Endodermal cell (in vitro differentiated cells): ENCODE results near the gene PITPNC1. TPM values are rescaled to one million over a fixed set of nuclear protein-coding genes. Genes with fewer than 3 reads are reported as not detected.

Experiments
- DNase-seq: peaks from one replicate; pipeline ENCODE4 v3.0.0-alpha.2; 2017
- H3K27ac ChIP-seq: 2 replicates; pipeline ENCODE4 v1.5.1; 2013; ENCODE audit warnings: mild to moderate bottlenecking, low read depth, low read length, moderate library complexity
- H3K27me3 ChIP-seq: 2 replicates; pipeline ENCODE4 v1.6.1; 2013; ENCODE audit warnings: mild to moderate bottlenecking, low read length, moderate library complexity; ENCODE audit not compliant: insufficient read depth, control insufficient read depth, poor library complexity, severe bottlenecking
- H3K36me3 ChIP-seq: 2 replicates; pipeline ENCODE4 v1.7.0; 2013; ENCODE audit warnings: mild to moderate bottlenecking, low read length, moderate library complexity; ENCODE audit not compliant: control insufficient read depth, insufficient read depth
- H3K4me1 ChIP-seq: one replicate; pipeline ENCODE4 v1.7.0; 2013; ENCODE audit warnings: low read length; ENCODE audit not compliant: control insufficient read depth, insufficient read depth
- H3K4me3 ChIP-seq: 2 replicates; pipeline ENCODE4 v1.5.1; 2013; ENCODE audit warnings: mild to moderate bottlenecking, low read length, moderate library complexity
- H3K9ac ChIP-seq: 2 replicates; pipeline ENCODE4 v1.6.1; 2013; ENCODE audit warnings: mild to moderate bottlenecking, low read length, moderate library complexity; ENCODE audit not compliant: poor library complexity, severe bottlenecking; ENCODE audit errors: extremely low read depth
- H3K9me3 ChIP-seq: 2 replicates; pipeline ENCODE4 v1.6.1; 2013; ENCODE audit warnings: mild to moderate bottlenecking, low read length, moderate library complexity; ENCODE audit not compliant: control insufficient read depth
- H3K27ac Mint-ChIP-seq: 2 replicates; pipeline ENCODE4 v1.8.0; 2020; ENCODE audit warnings: mixed read lengths
- H3K27me3 Mint-ChIP-seq: 2 replicates; pipeline ENCODE4 v1.8.0; 2021; ENCODE audit warnings: mild to moderate bottlenecking, mixed read lengths; ENCODE audit not compliant: insufficient read depth
- H3K36me3 Mint-ChIP-seq: 2 replicates; pipeline ENCODE4 v1.8.0; 2020; ENCODE audit warnings: low read depth, mixed read lengths
- H3K4me1 Mint-ChIP-seq: 2 replicates; pipeline ENCODE4 v1.8.0; 2020; ENCODE audit warnings: mixed read lengths
- H3K4me3 Mint-ChIP-seq: 2 replicates; pipeline ENCODE4 v1.8.0; 2020; ENCODE audit warnings: mild to moderate bottlenecking, moderate library complexity, mixed read lengths
- H3K9me3 Mint-ChIP-seq: 2 replicates; pipeline ENCODE4 v1.8.0; 2020; ENCODE audit warnings: mild to moderate bottlenecking, mixed read lengths
- WGBS, 2 experiments: methylation state at CpG; one replicate each; pipeline versions ENCODE4 v1.1.5 to v1.1.7; 2013; ENCODE audit warnings: missing lambda C conversion rate in 2 of 2, mixed read lengths in 1 of 2; ENCODE audit not compliant: insufficient coverage in 1 of 2, insufficient read length in 1 of 2; 5-methylcytosine and 5-hydroxymethylcytosine counted together
- total RNA-seq, 2 donors: library from RNA; stranded (reverse); fragmentation: NEBNext Ultra II Directional in 1 of 2; extraction: Animal tissue kit (Norgen Biotek cat#: 25700) in 1 of 2; gene quantifications; 2 replicates in 1 of 2; 3 replicates in 1 of 2; pipeline ENCODE4 v1.2.1, GENCODE V29; 2021
- TF ChIP-seq, protein P1 (sequence below): fragments of 200-600 bp; sonication (generic); conservative IDR thresholded peaks from 2 replicates; pipeline ENCODE4 v1.5.0; 2021; ENCODE audit warnings: antibody characterized with exemption, mild to moderate bottlenecking

The PITPNC1 gene
- total RNA-seq, 2 donors from 2014 or later, result 28.9 to 36.4 TPM

DNA sequence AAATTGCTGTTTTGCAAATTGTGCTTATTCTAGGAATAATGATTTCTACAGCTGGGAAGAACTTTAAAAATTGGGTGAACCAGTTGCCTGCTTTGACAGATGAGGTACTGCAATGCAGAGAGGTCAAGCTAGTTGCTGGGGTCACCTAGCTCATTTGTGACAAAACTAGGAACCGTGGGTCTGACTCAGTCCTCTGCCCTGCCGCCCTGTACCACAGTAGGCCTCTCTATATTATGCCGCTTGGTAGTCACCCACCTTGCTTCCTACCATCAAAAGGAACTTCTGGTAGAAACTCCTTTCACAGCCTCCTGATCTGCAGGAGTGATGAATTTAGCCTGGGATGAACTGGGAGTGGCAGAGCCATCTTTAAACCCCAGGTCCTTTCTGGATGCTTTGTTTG is 105.7 kb downstream of the PITPNC1 start:
- H3K27ac ChIP-seq, result no peak overlapping the region
- TF ChIP-seq, protein P1, sequence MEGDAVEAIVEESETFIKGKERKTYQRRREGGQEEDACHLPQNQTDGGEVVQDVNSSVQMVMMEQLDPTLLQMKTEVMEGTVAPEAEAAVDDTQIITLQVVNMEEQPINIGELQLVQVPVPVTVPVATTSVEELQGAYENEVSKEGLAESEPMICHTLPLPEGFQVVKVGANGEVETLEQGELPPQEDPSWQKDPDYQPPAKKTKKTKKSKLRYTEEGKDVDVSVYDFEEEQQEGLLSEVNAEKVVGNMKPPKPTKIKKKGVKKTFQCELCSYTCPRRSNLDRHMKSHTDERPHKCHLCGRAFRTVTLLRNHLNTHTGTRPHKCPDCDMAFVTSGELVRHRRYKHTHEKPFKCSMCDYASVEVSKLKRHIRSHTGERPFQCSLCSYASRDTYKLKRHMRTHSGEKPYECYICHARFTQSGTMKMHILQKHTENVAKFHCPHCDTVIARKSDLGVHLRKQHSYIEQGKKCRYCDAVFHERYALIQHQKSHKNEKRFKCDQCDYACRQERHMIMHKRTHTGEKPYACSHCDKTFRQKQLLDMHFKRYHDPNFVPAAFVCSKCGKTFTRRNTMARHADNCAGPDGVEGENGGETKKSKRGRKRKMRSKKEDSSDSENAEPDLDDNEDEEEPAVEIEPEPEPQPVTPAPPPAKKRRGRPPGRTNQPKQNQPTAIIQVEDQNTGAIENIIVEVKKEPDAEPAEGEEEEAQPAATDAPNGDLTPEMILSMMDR, result no peak
- H3K4me3 Mint-ChIP-seq, result no peak overlapping the region
- H3K36me3 Mint-ChIP-seq, result no peaks in the 10 kb centered on the region
- 60 to 92% methylated on average over 1 to 3 of the region's 3 CpGs for WGBS, 2 experiments
- no peak overlapping the region for H3K27ac Mint-ChIP-seq
- no peaks in the 10 kb centered on the region for H3K27me3 Mint-ChIP-seq
- H3K9ac ChIP-seq, result no peak overlapping the region
- H3K9me3 Mint-ChIP-seq, result no peaks in the 10 kb centered on the region
- peaks cover 3% of the 10 kb centered on the region for H3K4me1 ChIP-seq
- no peaks in the 10 kb centered on the region for H3K9me3 ChIP-seq
- peak; percentile 29 for DNase-seq
- no peaks in the 10 kb centered on the region for H3K27me3 ChIP-seq
- no peak overlapping the region for H3K4me3 ChIP-seq
- no peaks in the 10 kb centered on the region for H3K36me3 ChIP-seq
- peaks cover 20% of the 10 kb centered on the region for H3K4me1 Mint-ChIP-seq

GRCh38 chr17:67484261-67484660 is 107.2 kb downstream of the PITPNC1 start:
- Mint-ChIP-seq H3K9me3 (no peaks in the 10 kb centered on the region), H3K27me3 (no peaks in the 10 kb centered on the region), H3K36me3 (peaks cover 5% of the 10 kb centered on the region), H3K4me3 (no peak overlapping the region), H3K4me1 (peaks cover 7% of the 10 kb centered on the region), H3K27ac (no peak overlapping the region)
- H3K27me3 ChIP-seq, result no peaks in the 10 kb centered on the region
- H3K27ac ChIP-seq, result no peak overlapping the region
- 94 to 95% methylated on average over 4 of the region's 4 CpGs for WGBS, 2 experiments
- no peak overlapping the region for H3K9ac ChIP-seq
- DNase-seq, result peak; percentile 8
- H3K9me3 ChIP-seq, result peaks cover 7% of the 10 kb centered on the region
- no peak overlapping the region for H3K4me3 ChIP-seq
- no peaks in the 10 kb centered on the region for H3K36me3 ChIP-seq
- TF ChIP-seq, protein P1, result no peak
- H3K4me1 ChIP-seq, result no peaks in the 10 kb centered on the region

GRCh38 chr17:67485666-67486065 is 108.6 kb downstream of the PITPNC1 start:
- WGBS, 2 experiments, result 96 to 97% methylated on average over 4 to 6 of the region's 7 CpGs
- TF ChIP-seq, protein P1, result no peak
- Mint-ChIP-seq H3K27me3 (no peaks in the 10 kb centered on the region), H3K4me3 (no peak overlapping the region), H3K9me3 (no peaks in the 10 kb centered on the region), H3K36me3 (peaks cover 6% of the 10 kb centered on the region), H3K4me1 (peaks cover 8% of the 10 kb centered on the region), H3K27ac (no peak overlapping the region)
- H3K27me3 ChIP-seq, result no peaks in the 10 kb centered on the region
- H3K9ac ChIP-seq, result no peak overlapping the region
- no peak overlapping the region for H3K4me3 ChIP-seq
- no peak overlapping the region for H3K27ac ChIP-seq
- DNase-seq, result no peak
- H3K9me3 ChIP-seq, result peaks cover 7% of the 10 kb centered on the region
- no peaks in the 10 kb centered on the region for H3K36me3 ChIP-seq
- no peaks in the 10 kb centered on the region for H3K4me1 ChIP-seq
